Measurements from ENCODE around the gene ADCY10.

DNA sequence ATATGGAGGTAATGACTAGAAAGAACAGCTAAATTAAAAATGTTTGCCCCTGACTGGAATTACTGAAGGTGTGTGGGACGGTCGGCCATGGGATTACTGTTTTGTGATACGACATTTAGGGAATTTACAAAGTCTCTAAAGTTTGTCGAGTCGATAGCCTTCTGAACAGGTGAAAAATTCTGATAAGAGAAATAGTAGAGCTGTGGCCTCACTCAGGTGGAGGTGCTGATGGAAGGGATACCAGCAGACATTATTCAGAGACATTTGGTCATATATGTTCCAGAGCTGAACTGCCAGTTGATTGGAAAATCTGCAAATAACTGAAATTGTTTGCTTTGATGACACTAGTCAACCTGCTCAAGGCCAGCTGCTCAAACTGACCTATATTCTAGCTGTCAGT lies 71.1 kb downstream of the ADCY10 start:
- TF ChIP-seq, protein P1, sequence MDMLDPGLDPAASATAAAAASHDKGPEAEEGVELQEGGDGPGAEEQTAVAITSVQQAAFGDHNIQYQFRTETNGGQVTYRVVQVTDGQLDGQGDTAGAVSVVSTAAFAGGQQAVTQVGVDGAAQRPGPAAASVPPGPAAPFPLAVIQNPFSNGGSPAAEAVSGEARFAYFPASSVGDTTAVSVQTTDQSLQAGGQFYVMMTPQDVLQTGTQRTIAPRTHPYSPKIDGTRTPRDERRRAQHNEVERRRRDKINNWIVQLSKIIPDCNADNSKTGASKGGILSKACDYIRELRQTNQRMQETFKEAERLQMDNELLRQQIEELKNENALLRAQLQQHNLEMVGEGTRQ (IDR thresholded peaks at IDR 0.05; ENCODE audit: low read depth, low read length) = no peak
- TF ChIP-seq, protein P2, sequence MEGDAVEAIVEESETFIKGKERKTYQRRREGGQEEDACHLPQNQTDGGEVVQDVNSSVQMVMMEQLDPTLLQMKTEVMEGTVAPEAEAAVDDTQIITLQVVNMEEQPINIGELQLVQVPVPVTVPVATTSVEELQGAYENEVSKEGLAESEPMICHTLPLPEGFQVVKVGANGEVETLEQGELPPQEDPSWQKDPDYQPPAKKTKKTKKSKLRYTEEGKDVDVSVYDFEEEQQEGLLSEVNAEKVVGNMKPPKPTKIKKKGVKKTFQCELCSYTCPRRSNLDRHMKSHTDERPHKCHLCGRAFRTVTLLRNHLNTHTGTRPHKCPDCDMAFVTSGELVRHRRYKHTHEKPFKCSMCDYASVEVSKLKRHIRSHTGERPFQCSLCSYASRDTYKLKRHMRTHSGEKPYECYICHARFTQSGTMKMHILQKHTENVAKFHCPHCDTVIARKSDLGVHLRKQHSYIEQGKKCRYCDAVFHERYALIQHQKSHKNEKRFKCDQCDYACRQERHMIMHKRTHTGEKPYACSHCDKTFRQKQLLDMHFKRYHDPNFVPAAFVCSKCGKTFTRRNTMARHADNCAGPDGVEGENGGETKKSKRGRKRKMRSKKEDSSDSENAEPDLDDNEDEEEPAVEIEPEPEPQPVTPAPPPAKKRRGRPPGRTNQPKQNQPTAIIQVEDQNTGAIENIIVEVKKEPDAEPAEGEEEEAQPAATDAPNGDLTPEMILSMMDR (conservative IDR thresholded peaks at IDR 0.05; ENCODE audit: low read depth, low read length) = no peak
- TF ChIP-seq MAZ (IDR thresholded peaks at IDR 0.05; ENCODE audit: borderline replicate concordance, low read depth, low read length) (no peak), NFE2L2 (IDR thresholded peaks at IDR 0.05; ENCODE audit: low read depth, low read length) (no peak), POLR2A (IDR thresholded peaks at IDR 0.05; ENCODE audit: low read depth, low read length) (no peak), MXI1 (IDR thresholded peaks at IDR 0.05; ENCODE audit: borderline replicate concordance, low read depth, low read length) (no peak), SMC3 (IDR thresholded peaks at IDR 0.05; ENCODE audit: low read depth, low read length) (no peak), MAFK (IDR thresholded peaks at IDR 0.05; ENCODE audit: low read depth, low read length) (no peak), FOS (IDR thresholded peaks at IDR 0.05; ENCODE audit: low read depth, low read length) (no peak), CHD1 (IDR thresholded peaks at IDR 0.05; ENCODE audit: low read depth, low read length) (no peak)

Measured in IMR-90 (cell line).